Endothelial cell of umbilical vein (primary cell): Measurements from ENCODE around the gene UBE3A. TPM values are rescaled to one million over a fixed set of nuclear protein-coding genes. Genes with fewer than 3 reads are reported as not detected.

Experiments used
- BruUV-seq: library from RNA; stranded (reverse); fragments of 400-500 nt; replicated peaks from 2 replicates; lab custom pipeline; 2021; lab: Mats Ljungman, UMichigan
- CTCF ChIA-PET: fragments of 300-600, 350-600 bp; sonication (Branson Sonifier 250); formaldehyde crosslinking; loops from one replicate; lab custom pipeline; 2021; ENCODE audit warnings: antibody characterized with exemption, inconsistent platforms; lab: Charles Lee
- POLR2A ChIA-PET: fragments of 300-600, 350-600 bp; sonication (Branson Sonifier 250); formaldehyde crosslinking; loops from one replicate; lab custom pipeline; 2021; ENCODE audit warnings: antibody characterized with exemption, inconsistent platforms; lab: Charles Lee
- DNase-seq: peaks from one replicate; pipeline ENCODE4 v3.0.0-alpha.2; 2011; ENCODE audit warnings: low read depth, low spot score
- FAIRE-seq: peaks from 2 replicates; lab custom pipeline; 2011; peaks lifted over from hg19 to GRCh38; lab: Jason Lieb, UNC
- H2AFZ ChIP-seq: 2 replicates; pipeline ENCODE4 v1.6.0; 2012; ENCODE audit warnings: low read depth, low read length, control low read depth, inconsistent platforms
- H3K27ac ChIP-seq: 2 replicates; pipeline ENCODE4 v1.5.1; 2011; ENCODE audit warnings: low read depth, mild to moderate bottlenecking, control low read depth, low read length, moderate library complexity; ENCODE audit not compliant: insufficient read depth
- H3K27me3 ChIP-seq, 2 experiments: 2 replicates each; pipeline versions ENCODE4 v1.6.0 to v1.6.1; 2011; ENCODE audit warnings: low read length in 2 of 2, mixed read lengths in 1 of 2; ENCODE audit not compliant: control insufficient read depth in 2 of 2, insufficient read depth in 2 of 2
- H3K36me3 ChIP-seq, 2 experiments: 2 replicates in 1 of 2; 3 replicates in 1 of 2; pipeline ENCODE4 v1.5.1; 2011; ENCODE audit warnings: low read length in 2 of 2, mild to moderate bottlenecking in 1 of 2, moderate library complexity in 1 of 2; ENCODE audit not compliant: control insufficient read depth in 2 of 2, insufficient read depth in 2 of 2; ENCODE audit errors: extremely low read depth in 1 of 2
- H3K4me1 ChIP-seq: 3 replicates; pipeline ENCODE4 v1.5.1; 2011; ENCODE audit warnings: mild to moderate bottlenecking, low read length; ENCODE audit not compliant: control insufficient read depth, insufficient read depth; ENCODE audit errors: extremely low read depth
- H3K4me2 ChIP-seq: 2 replicates; pipeline ENCODE4 v1.6.1; 2011; ENCODE audit warnings: low read length, control low read depth, mixed read lengths; ENCODE audit not compliant: insufficient read depth
- H3K4me3 ChIP-seq, 3 experiments: fragments of 200-600 bp in 1 of 3; sonication (generic), shearing (Covaris generic) in 1 of 3; replicated peaks in 1 of 3; 2 replicates each; pipeline ENCODE4 v1.5.1; 2011 to 2016; ENCODE audit warnings: control low read depth in 3 of 3, low read length in 3 of 3, mild to moderate bottlenecking in 2 of 3, inconsistent platforms in 1 of 3, low read depth in 1 of 3, moderate library complexity in 1 of 3; ENCODE audit not compliant: insufficient read depth in 1 of 3
- H3K79me2 ChIP-seq: 2 replicates; pipeline ENCODE4 v1.6.0; 2012; ENCODE audit warnings: low read length, inconsistent platforms; ENCODE audit not compliant: control insufficient read depth, insufficient read depth
- H3K9ac ChIP-seq: replicated peaks from 2 replicates; pipeline ENCODE3; 2011; ENCODE audit warnings: low read length, control low read depth; ENCODE audit not compliant: insufficient read depth; ENCODE audit errors: extremely low read depth
- H3K9me1 ChIP-seq: replicated peaks from 3 replicates; pipeline ENCODE4 v1.6.0; 2011; ENCODE audit warnings: mild to moderate bottlenecking, low read length; ENCODE audit not compliant: control insufficient read depth, insufficient read depth; ENCODE audit errors: extremely low read depth
- H3K9me3 ChIP-seq: replicated peaks from 2 replicates; pipeline ENCODE4 v1.5.1; 2012; ENCODE audit warnings: low read length, inconsistent platforms; ENCODE audit not compliant: control insufficient read depth, insufficient read depth
- H4K20me1 ChIP-seq: replicated peaks from 2 replicates; pipeline ENCODE3; 2011; ENCODE audit warnings: mild to moderate bottlenecking, low read length; ENCODE audit not compliant: control insufficient read depth, insufficient read depth; ENCODE audit errors: extremely low read depth
- EZH2 ChIP-seq: IDR thresholded peaks from 2 replicates; pipeline ENCODE4 v1.6.1; 2012; ENCODE audit warnings: borderline replicate concordance, low read depth, mild to moderate bottlenecking, moderate library complexity, low read length, inconsistent platforms; ENCODE audit not compliant: severe bottlenecking
- FOS ChIP-seq: IDR thresholded peaks from 2 replicates; pipeline ENCODE4 v1.6.1; 2011; ENCODE audit warnings: mild to moderate bottlenecking, low read length, moderate library complexity, borderline replicate concordance; ENCODE audit not compliant: insufficient read depth
- GATA2 ChIP-seq: IDR thresholded peaks from 2 replicates; pipeline ENCODE4 v1.7.0; 2011; ENCODE audit warnings: low read depth, mild to moderate bottlenecking, moderate library complexity, mixed read lengths, low read length; ENCODE audit not compliant: insufficient read length, insufficient read depth
- JUN ChIP-seq: IDR thresholded peaks from 2 replicates; pipeline ENCODE4 v1.6.1; 2011; ENCODE audit warnings: borderline replicate concordance, low read depth; ENCODE audit not compliant: insufficient read length, insufficient read depth
- MYC ChIP-seq: IDR thresholded peaks from one replicate; pipeline ENCODE4 v1.6.1; 2011; ENCODE audit warnings: mild to moderate bottlenecking, low read depth, low read length
- POLR2A ChIP-seq: IDR thresholded peaks from 2 replicates; pipeline ENCODE4 v1.6.1; 2012; ENCODE audit warnings: low read depth, mild to moderate bottlenecking, control low read depth, low read length
- POLR2AphosphoS5 ChIP-seq: IDR thresholded peaks from 2 replicates; pipeline ENCODE4 v1.6.1; 2012; ENCODE audit warnings: low read depth, mild to moderate bottlenecking, control low read depth, low read length, moderate library complexity; ENCODE audit not compliant: insufficient read depth
- dilution Hi-C: fragments of 300-500 bp; cut with MboI; formaldehyde crosslinking; loops from one replicate; pipeline ENCODE4 v1.15.0; 2019; ENCODE audit warnings: low sequenced_read_pairs; ENCODE audit not compliant: extremely low pct_ligation_motif_present
- intact Hi-C: fragments of 100-400 bp; cut with micrococcal nuclease; formaldehyde crosslinking; loops from one replicate; pipeline ENCODE4 v1.10.0; 2022
- polyA plus RNA-seq, 4 experiments: library from polyadenylated mRNA; depleted of rRNA in 3 of 4; stranded (reverse) in 3 of 4; unstranded in 1 of 4; fragments of >200 nt; gene quantifications; 2 replicates each; pipeline versions ENCODE4 v1.2.1 to v1.2.3, GENCODE V29; 2011 to 2012; ENCODE audit warnings: missing spikeins in 1 of 4
- total RNA-seq: library from RNA; stranded (reverse); gene quantifications from 2 replicates; pipeline ENCODE4 v1.2.3, GENCODE V29; 2021
- TF ChIP-seq, protein P1 (sequence below), 2 donors: IDR thresholded peaks; 1 replicate in 1 of 2; 2 replicates in 1 of 2; pipeline ENCODE4 v1.5.1; 2011; ENCODE audit warnings: low read length in 2 of 2, mild to moderate bottlenecking in 2 of 2, moderate library complexity in 2 of 2, control low read depth in 1 of 2, inconsistent platforms in 1 of 2, low read depth in 1 of 2; ENCODE audit not compliant: insufficient read depth in 1 of 2; ENCODE audit errors: extremely low read depth in 1 of 2
- TF ChIP-seq, protein P2 (sequence below): IDR thresholded peaks from 2 replicates; pipeline ENCODE4 v1.6.1; 2011; ENCODE audit not compliant: insufficient read depth, insufficient read length

The UBE3A gene
- total and polyA plus RNA-seq, 2 donors (not counting 3 experiments of a cell fraction or from before 2014, with no cell fraction given), result 8.5 to 69.3 TPM

DNA sequence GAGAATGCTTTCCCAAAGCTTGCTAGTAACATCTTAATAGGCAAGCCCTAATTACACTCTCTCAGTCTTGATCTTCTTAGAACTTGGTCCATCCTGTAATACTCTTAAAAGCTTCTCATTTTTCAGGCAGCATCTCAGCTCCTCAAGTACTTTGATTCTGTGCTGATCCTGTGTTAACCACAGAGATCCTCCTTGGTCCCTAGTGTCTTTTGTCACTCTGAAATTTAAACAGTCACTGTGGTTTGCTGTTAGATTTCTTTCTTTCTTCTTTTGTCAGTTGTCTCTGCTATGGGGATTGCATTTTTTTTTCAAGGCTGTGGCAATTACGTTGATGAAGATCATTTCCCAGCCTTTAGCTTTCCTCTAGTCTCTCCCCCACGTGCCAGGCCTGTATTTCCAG is 26.0 kb upstream of the UBE3A start:
- no peak overlapping the region for H2AFZ ChIP-seq
- no peaks in the 10 kb centered on the region for H3K9me1 ChIP-seq
- no peak overlapping the region for H3K9ac ChIP-seq
- H3K79me2 ChIP-seq, result no peaks in the 10 kb centered on the region
- H3K36me3 ChIP-seq, result no peaks in the 10 kb centered on the region
- no peak overlapping the region for H3K4me2 ChIP-seq
- H3K4me1 ChIP-seq, result no peaks in the 10 kb centered on the region
- no peak overlapping the region for H3K4me3 ChIP-seq
- ChIA-PET POLR2A (no interaction called here), CTCF (no interaction called here)
- intact Hi-C loops, result no loop called here
- dilution Hi-C loops, result no loop called here
- TF ChIP-seq MYC (no peak), POLR2A (no peak), EZH2 (no peak), GATA2 (no peak)
- H3K9me3 ChIP-seq, result no peaks in the 10 kb centered on the region
- no peaks in the 10 kb centered on the region for H3K27me3 ChIP-seq
- H4K20me1 ChIP-seq, result no peaks in the 10 kb centered on the region
- H3K27ac ChIP-seq, result no peak overlapping the region
- no TSS peak for BruUV-seq
- FAIRE-seq (no peak), DNase-seq (no peak)

DNA sequence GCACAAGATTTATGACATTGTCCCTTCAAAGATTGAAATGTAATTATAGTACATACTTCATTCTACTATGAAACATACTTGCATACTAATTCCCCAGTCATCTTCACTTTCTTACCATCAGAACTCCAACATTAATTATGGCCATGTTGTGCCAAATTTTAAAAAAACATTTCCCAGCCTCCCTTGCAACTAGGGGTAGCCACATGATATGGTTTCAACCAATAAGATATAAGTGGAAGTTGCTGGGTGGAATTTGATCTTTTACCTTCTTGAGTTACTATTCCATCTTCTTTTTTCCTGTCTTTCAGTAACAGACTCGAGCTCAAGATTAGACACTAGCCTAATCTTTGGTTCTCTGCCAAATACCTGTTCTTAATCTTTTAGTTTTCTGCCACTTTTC is 25.6 kb upstream of the UBE3A start:
- ChIA-PET POLR2A (no interaction called here), CTCF (no interaction called here)
- no peak for DNase-seq
- intact Hi-C loops, result no loop called here
- Histone ChIP-seq H2AFZ (no peak overlapping the region), H3K4me2 (no peak overlapping the region), H3K9me1 (no peaks in the 10 kb centered on the region), H3K27me3 (no peaks in the 10 kb centered on the region), H4K20me1 (no peaks in the 10 kb centered on the region), H3K9ac (no peak overlapping the region), H3K9me3 (no peaks in the 10 kb centered on the region), H3K4me3 (no peak overlapping the region), H3K79me2 (no peaks in the 10 kb centered on the region), H3K4me1 (no peaks in the 10 kb centered on the region), H3K27ac (no peak overlapping the region), H3K36me3 (no peaks in the 10 kb centered on the region)
- TF ChIP-seq JUN (no peak), EZH2 (no peak), POLR2AphosphoS5 (no peak), FOS (no peak), POLR2A (no peak), GATA2 (no peak), MYC (no peak)
- TF ChIP-seq, protein P1, sequence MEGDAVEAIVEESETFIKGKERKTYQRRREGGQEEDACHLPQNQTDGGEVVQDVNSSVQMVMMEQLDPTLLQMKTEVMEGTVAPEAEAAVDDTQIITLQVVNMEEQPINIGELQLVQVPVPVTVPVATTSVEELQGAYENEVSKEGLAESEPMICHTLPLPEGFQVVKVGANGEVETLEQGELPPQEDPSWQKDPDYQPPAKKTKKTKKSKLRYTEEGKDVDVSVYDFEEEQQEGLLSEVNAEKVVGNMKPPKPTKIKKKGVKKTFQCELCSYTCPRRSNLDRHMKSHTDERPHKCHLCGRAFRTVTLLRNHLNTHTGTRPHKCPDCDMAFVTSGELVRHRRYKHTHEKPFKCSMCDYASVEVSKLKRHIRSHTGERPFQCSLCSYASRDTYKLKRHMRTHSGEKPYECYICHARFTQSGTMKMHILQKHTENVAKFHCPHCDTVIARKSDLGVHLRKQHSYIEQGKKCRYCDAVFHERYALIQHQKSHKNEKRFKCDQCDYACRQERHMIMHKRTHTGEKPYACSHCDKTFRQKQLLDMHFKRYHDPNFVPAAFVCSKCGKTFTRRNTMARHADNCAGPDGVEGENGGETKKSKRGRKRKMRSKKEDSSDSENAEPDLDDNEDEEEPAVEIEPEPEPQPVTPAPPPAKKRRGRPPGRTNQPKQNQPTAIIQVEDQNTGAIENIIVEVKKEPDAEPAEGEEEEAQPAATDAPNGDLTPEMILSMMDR (IDR thresholded peaks at IDR 0.05; ENCODE audit: extremely low read depth in 1 of 2, insufficient read depth in 1 of 2, low read depth in 1 of 2, low read length in 2 of 2), result no peak
- TF ChIP-seq, protein P2, sequence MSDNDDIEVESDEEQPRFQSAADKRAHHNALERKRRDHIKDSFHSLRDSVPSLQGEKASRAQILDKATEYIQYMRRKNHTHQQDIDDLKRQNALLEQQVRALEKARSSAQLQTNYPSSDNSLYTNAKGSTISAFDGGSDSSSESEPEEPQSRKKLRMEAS, result no peak
- BruUV-seq, result no TSS peak
- dilution Hi-C loops, result no loop called here
- no peak for FAIRE-seq
